ENCODE data around the gene SCD5. TPM values are rescaled to one million over a fixed set of nuclear protein-coding genes. Genes with fewer than 3 reads are reported as not detected.

The SCD5 gene
- total RNA-seq, 2 donors from 2014 or later: 7.3 to 18.5 TPM

DNA sequence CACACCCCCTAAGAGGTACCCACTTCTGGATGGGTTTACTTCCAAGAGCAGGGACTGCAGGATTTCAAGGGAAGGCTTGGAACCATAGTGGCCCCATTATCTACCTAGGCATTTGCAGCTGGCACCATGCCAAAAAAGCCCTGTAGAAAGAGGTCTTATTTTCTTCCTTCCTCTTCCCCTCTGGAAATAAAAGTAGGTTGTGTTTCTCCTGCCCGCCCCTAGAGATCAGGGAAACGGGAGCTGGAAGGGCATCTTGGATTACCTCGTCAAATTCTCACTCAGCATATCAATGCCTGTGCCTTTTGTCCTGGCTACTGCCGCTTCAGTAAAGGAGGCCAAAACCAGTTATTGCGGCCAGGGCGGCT lies 1.6 kb downstream of the SCD5 start:
- Histone ChIP-seq H3K36me3 (no peaks in the 10 kb centered on the region), H3K27me3 (replicated peaks; ENCODE audit: insufficient read depth) (no peaks in the 10 kb centered on the region), H3K4me1 (ENCODE audit: control insufficient read depth in 1 of 2, low read depth in 2 of 2) (peaks cover 6 to 18% of the 10 kb centered on the region in 2 donors), H3K27ac (no peak overlapping the region), H3K4me3 (peak overlapping the region; percentile 90), H3K9me3 (no peaks in the 10 kb centered on the region)
- TF ChIP-seq, protein P1, sequence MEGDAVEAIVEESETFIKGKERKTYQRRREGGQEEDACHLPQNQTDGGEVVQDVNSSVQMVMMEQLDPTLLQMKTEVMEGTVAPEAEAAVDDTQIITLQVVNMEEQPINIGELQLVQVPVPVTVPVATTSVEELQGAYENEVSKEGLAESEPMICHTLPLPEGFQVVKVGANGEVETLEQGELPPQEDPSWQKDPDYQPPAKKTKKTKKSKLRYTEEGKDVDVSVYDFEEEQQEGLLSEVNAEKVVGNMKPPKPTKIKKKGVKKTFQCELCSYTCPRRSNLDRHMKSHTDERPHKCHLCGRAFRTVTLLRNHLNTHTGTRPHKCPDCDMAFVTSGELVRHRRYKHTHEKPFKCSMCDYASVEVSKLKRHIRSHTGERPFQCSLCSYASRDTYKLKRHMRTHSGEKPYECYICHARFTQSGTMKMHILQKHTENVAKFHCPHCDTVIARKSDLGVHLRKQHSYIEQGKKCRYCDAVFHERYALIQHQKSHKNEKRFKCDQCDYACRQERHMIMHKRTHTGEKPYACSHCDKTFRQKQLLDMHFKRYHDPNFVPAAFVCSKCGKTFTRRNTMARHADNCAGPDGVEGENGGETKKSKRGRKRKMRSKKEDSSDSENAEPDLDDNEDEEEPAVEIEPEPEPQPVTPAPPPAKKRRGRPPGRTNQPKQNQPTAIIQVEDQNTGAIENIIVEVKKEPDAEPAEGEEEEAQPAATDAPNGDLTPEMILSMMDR (IDR thresholded peaks at IDR 0.05): no peak
- DNase-seq (ENCODE audit: low spot score) (no peak), ATAC-seq (ENCODE audit: insufficient number of reproducible peaks, low FRiP score, low read depth) (no peak)

DNA sequence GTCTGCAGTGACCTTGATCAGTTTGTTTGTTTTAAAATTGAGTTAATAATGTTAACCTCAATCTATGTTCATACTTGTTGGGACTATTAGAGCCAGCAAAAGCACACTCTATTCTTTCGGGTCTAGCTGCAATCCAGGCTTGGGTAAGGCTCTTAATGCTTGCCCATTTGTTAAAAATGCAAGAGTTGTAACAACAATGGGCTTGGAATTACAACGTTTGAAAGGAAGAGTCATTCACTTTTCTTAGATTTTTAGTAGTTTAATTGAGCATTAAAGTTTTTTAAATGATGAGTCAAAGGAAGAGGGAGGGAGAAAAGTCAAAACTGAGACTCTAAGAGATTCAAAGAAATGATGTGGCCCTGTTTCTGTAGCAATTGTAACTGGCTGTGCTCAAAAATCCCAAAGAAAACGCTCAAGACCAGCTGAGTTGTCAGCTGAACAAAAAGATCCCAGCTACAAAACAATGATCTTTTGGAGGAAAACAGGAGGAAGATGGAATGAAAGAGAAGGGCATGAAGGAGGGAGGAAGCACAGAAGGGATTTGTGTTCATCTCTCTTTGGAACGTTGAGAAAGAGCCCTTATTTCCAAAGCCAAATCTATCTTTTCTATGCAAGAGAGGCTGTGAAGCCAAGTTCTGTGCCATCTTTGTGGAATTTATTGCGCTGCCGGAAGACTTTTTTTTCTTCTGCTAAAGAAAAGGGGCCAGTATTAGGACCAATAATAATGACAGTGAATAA lies 5.5 kb downstream of the SCD5 start:
- TF ChIP-seq, protein P1 (IDR thresholded peaks at IDR 0.05): no peak
- H3K4me1 ChIP-seq (ENCODE audit: control insufficient read depth in 1 of 2, low read depth in 2 of 2): peaks cover 0 to 8% of the 10 kb centered on the region in 2 donors
- no peak overlapping the region for H3K27ac ChIP-seq

DNA sequence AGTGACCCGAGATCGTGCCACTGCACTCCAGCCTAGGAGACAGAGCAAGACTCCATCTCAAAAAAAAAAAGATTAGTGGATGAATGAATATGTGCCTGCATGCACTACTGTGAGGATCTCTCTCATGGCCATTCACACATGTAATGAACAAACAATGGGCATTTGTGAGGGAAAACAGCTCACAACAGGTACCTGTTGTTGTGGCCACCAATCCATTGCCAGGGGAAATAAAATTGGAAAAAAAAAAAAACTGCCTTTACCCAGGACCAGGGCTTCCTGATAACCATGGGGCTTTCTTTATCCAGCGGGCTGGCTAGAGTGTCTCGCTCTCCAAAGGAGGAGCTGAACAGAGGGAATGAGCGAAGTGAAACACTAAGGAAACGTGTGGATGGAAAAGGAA lies 7.4 kb downstream of the SCD5 start:
- no peaks in the 10 kb centered on the region for H3K27me3 ChIP-seq (replicated peaks; ENCODE audit: insufficient read depth)
- H3K36me3 ChIP-seq: no peaks in the 10 kb centered on the region
- TF ChIP-seq, protein P1 (IDR thresholded peaks at IDR 0.05): no peak
- H3K27ac ChIP-seq: no peak overlapping the region
- no peak for DNase-seq (ENCODE audit: low spot score)
- H3K9me3 ChIP-seq: no peaks in the 10 kb centered on the region
- no peaks in the 10 kb centered on the region for H3K4me1 ChIP-seq (ENCODE audit: control insufficient read depth in 1 of 2, low read depth in 2 of 2)
- no peak for ATAC-seq (ENCODE audit: insufficient number of reproducible peaks, low FRiP score, low read depth)
- H3K4me3 ChIP-seq: no peak overlapping the region

More for the DNA sequence above, 5.5 kb downstream of the SCD5 start:
- no peak for DNase-seq (ENCODE audit: low spot score)
- no peaks in the 10 kb centered on the region for H3K36me3 ChIP-seq
- ATAC-seq (ENCODE audit: insufficient number of reproducible peaks, low FRiP score, low read depth): no peak
- no peak overlapping the region for H3K4me3 ChIP-seq
- no peaks in the 10 kb centered on the region for H3K9me3 ChIP-seq
- H3K27me3 ChIP-seq (replicated peaks; ENCODE audit: insufficient read depth): no peaks in the 10 kb centered on the region

DNA sequence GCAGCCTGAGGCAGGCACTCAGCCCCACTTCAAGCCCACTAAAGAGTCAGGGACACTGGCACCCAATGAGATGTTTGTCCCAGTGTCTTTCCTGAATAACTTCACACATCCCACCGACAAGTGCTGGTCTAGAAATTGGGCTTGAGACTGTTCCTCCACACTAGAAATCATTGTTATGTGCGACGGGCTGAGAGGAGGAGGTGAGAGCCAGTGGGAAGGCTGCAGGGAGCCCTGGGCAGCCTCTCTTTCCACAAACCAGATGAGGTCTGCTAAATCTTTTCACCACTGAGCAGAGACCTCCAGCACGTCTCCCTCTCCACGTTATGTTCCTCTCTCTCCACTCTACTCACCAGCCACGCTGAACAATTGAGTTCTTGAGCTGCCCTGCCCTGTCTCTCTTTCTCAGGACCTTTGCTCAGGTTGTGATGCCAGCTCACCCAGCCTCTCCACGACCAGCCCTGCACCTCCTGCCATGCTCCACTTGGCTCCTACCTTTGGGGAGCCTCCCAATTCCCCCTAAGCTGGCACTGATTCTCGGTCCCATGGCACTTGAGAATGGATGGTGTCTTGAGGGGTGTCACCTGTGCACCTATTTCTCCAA lies 8.4 kb downstream of the SCD5 start:
- Histone ChIP-seq H3K4me1 (ENCODE audit: control insufficient read depth in 1 of 2, low read depth in 2 of 2) (no peaks in the 10 kb centered on the region), H3K9me3 (no peaks in the 10 kb centered on the region), H3K4me3 (no peak overlapping the region), H3K27ac (no peak overlapping the region), H3K27me3 (replicated peaks; ENCODE audit: insufficient read depth) (no peaks in the 10 kb centered on the region), H3K36me3 (no peaks in the 10 kb centered on the region)
- TF ChIP-seq, protein P1 (IDR thresholded peaks at IDR 0.05): no peak
- no peak for DNase-seq (ENCODE audit: low spot score)
- ATAC-seq (ENCODE audit: insufficient number of reproducible peaks, low FRiP score, low read depth): no peak

DNA sequence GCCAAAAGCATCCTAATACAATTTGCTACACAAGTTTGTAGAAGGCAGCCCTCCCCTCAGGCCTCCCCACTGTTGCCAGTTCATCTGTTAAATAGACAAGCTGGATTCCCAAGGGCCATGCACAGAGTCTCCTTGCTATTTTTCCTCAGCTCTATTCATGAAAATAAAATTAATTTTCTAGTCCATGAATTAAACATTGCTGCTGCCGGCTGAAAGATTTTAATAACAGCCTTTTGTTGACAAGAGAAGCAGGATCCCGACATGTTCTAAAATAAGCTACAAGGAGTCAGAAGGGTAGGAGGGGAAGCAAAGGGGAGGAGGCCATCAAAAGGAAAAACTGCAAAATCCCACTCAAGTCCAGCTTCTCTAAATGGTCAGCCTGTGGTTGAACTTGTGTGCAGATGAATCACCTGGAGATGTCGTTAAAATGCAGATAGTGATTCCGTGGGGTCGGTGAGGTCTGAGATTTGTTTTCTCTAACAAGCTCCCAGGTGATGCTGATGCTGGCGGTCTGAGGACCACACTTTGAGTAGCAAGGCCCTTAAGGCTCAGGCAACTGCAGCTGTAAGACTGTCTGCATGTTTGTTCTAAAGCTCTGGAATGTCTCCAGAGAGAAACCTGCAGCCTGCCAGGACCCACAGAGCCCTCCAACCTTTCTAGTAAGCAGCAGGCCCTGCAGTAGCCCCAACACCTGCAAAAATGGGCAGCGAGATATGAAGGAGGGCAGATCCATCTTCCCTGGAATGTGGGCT lies 9.4 kb downstream of the SCD5 start:
- Histone ChIP-seq H3K36me3 (no peaks in the 10 kb centered on the region), H3K27ac (no peak overlapping the region), H3K4me1 (ENCODE audit: control insufficient read depth in 1 of 2, low read depth in 2 of 2) (no peaks in the 10 kb centered on the region), H3K4me3 (no peak overlapping the region), H3K27me3 (replicated peaks; ENCODE audit: insufficient read depth) (no peaks in the 10 kb centered on the region), H3K9me3 (no peaks in the 10 kb centered on the region)
- TF ChIP-seq, protein P1 (IDR thresholded peaks at IDR 0.05): no peak
- ATAC-seq (ENCODE audit: insufficient number of reproducible peaks, low FRiP score, low read depth) (no peak), DNase-seq (ENCODE audit: low spot score) (no peak)

Data from thoracic aorta (tissue), 2 donors.